ENCODE results near the gene ANKRD30B. TPM values are rescaled to one million over a fixed set of nuclear protein-coding genes. Genes with fewer than 3 reads are reported as not detected.
A peak's percentile ranks its signal among the peaks of the same experiment; 100 is the strongest.
"Not testable (repeated sequence)": the region's sequence is repeated elsewhere in the genome, so short reads cannot be mapped to it uniquely, and the experiment has no call there.

Gene ANKRD30B
- under 1 TPM in 1 of 6 donors, not detected in 5; 0.11 TPM for polyA plus RNA-seq (ENCODE audit: low read depth in 6 of 6)

DNA sequence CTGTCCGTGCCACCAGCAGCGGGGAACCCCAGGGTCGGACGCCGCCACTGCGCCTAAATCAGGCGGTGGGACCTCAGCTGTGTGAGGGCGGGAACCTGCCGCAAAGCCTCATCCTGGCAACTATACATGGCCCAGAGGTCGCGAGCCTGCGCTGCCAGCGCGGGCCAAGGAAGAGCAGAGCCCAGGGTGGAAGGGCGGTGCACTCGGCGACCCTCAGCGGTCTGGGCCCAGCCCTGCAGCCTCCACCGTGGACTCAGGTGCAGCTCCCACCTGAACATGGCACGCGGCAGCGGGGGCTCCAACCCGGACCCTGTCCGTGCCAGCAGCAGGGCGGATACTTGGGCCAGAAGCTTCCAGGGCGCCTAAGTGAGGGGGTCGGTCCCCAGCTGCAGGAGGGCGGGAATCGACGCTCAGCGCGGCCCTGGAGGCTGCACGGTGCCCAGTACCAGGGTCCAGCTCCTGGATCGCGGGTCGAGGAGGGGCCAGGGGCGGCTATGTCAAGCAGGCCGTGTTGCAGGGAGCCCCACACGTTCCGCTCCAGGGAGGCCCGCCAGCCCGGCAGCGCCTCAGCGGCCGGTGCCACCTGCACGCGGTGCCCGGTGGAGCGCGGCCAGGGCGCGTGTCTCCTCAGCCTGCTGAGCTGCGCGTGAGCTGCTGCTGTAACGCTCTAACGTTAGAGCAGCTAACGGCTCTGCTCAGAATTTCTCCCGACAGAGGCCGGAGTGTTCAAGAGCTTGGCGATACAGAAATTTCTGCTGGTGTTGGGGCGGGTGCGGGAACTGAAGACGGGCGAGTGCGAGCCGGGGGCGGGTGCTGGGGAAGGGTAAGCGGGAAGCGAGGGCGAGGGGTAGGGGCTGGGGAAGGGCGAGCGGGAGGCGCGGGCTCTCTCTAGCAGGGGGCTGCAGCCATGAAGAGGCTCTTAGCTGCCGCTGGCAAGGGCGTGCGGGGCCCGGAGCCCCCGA is at the start of gene ANKRD30B:
TSS of gene ANKRD30B (plus strand) at position 660 of the 962 bp plus-strand sequence. CDS start at position 908, 248 bp downstream.
- no peaks in the 10 kb centered on the region for H3K4me1 Mint-ChIP-seq
- peak; percentile 32 to 61 for ATAC-seq (ENCODE audit: low read depth in 2 of 2)
- H3K27me3 Mint-ChIP-seq: peaks cover 0 to 6% (median 0%) of the 10 kb centered on the region in 3 donors
- peaks cover 0 to 7% (median 3%) of the 10 kb centered on the region in 7 donors for H3K9me3 Mint-ChIP-seq
- DNase-seq: no peak
- no peaks in the 10 kb centered on the region for H3K36me3 Mint-ChIP-seq
- H3K27ac Mint-ChIP-seq: no peak within 1 kb of the TSS
- peak within 1 kb of the TSS in 5 of 8 donors; percentile 16 to 72 (median 47) for H3K4me3 Mint-ChIP-seq

DNA sequence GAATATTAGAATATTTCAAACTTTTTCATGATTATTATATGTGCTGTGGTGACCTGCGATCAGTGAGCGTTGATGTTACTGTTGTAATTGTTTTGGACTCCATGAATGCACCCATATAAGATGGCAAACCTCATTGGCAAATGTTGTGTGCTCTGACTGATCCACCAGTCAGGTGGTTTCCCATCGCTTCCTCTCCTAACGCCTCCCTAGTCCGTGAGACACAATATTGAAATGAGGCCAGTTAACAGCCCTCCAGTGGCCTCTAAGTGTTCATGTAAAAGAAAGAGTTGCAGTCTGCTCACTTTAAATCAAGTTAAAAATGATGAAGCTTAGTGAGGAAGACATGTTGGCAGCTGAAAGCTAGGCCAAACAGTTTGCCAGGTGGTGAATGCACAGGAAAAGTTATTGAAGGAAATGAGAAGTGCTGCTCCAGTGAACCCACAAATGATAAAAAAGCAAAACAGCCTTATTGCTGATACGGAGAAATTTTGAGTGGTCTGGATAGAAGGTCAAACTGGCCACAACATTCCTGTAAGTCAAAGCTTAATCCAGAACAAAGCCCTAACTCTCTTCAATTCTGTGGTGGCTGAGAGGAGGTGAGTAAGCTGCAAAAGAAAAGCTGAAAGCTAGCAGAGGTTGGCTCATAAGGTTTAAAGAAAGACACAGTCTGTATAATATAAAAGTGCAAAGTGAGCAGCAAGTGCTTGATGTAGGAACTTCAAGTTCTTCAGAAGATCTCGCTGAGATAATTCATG is 46.5 kb upstream of the ANKRD30B start:
- not testable (repeated sequence) for DNase-seq; H3K36me3 Mint-ChIP-seq; H3K27me3 Mint-ChIP-seq; H3K27ac Mint-ChIP-seq; H3K4me1 Mint-ChIP-seq; H3K4me3 Mint-ChIP-seq; H3K9me3 Mint-ChIP-seq; ATAC-seq (ENCODE audit: low read depth in 2 of 2)

GRCh38 chr18:14709761-14710160 is 38.2 kb upstream of the ANKRD30B start:
- not testable (repeated sequence) for H3K27ac Mint-ChIP-seq; H3K9me3 Mint-ChIP-seq; DNase-seq; H3K4me3 Mint-ChIP-seq; H3K27me3 Mint-ChIP-seq; H3K4me1 Mint-ChIP-seq; H3K36me3 Mint-ChIP-seq; ATAC-seq (ENCODE audit: low read depth in 2 of 2)

- ATAC-seq (ENCODE audit: low read depth in 2 of 2); H3K9me3 Mint-ChIP-seq; H3K27ac Mint-ChIP-seq; H3K36me3 Mint-ChIP-seq; H3K4me3 Mint-ChIP-seq; H3K27me3 Mint-ChIP-seq; H3K4me1 Mint-ChIP-seq; DNase-seq: not testable (repeated sequence)
These were observed 26.4 kb upstream of the ANKRD30B start for GRCh38 chr18:14721569-14721968.

DNA sequence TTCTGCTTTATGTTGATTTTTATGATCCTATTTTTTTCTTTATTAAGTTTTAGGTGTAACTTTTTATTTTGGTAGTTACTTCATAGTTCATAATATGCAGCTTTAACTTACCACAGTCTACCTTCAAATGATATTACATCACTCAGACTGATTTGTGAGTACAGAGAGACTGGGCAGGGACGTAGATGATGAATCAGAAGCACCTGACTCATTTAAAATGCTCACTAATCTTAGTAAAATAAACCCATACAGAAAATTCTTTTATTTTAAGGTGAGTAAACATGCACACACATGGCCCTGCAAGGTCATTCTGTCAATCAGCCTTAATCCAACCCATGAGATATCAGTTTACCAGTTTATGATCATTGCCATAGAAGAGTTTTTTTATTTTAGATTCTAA is 8.9 kb upstream of the ANKRD30B start:
- not testable (repeated sequence) for H3K4me3 Mint-ChIP-seq; H3K36me3 Mint-ChIP-seq; DNase-seq; H3K9me3 Mint-ChIP-seq; ATAC-seq (ENCODE audit: low read depth in 2 of 2); H3K27ac Mint-ChIP-seq; H3K27me3 Mint-ChIP-seq; H3K4me1 Mint-ChIP-seq

DNA sequence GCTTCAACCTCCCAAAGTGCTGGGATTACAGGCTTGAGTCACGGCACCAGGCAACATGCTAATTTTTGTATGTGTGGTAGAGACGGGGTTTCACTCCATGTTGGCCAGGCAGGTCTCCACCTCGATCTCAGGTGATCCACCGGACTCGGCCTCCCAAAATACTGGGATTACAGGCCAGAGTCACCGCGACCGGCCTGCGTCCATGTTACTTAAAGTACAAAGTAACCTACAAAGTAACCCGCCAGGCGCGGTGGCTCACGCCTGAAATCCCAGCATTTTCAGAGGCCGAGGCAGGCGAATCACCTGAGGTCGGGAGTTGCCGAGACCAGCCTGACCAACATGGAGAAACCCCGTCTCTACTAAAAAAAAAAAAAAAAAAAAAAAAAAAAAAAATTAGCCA is 1.1 kb upstream of the ANKRD30B start:
- H3K4me1 Mint-ChIP-seq: no peaks in the 10 kb centered on the region

DNA sequence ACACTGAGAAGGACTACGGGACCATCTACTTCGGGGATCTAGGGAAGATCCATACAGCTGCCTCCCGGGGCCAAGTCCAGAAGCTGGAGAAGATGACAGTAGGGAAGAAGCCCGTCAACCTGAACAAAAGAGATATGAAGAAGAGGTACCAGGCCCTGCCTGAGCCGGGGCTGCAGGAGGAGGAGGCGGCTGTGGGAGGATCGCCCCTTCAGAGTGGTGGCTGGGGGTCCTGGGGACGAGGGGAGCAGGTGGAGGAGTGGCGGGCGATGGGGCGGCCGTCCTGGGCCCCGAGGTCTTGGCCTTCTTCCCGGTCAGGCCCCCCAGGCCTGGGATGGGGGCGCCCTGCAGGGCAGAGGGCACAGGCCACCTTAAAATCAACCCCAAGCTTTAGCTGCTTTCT is 524 bp downstream of the ANKRD30B start:
- no peak for DNase-seq
- Mint-ChIP-seq H3K4me1 (no peaks in the 10 kb centered on the region), H3K36me3 (no peaks in the 10 kb centered on the region), H3K9me3 (peaks cover 0 to 7% (median 3%) of the 10 kb centered on the region in 7 donors), H3K27me3 (peaks cover 0 to 6% (median 0%) of the 10 kb centered on the region in 3 donors), H3K27ac (no peak overlapping the region), H3K4me3 (peak overlapping the region in 5 of 8 donors; percentile 16 to 72 (median 47))
- no peak for ATAC-seq (ENCODE audit: low read depth in 2 of 2)

More for the DNA sequence above, 1.1 kb upstream of the ANKRD30B start:
- peaks cover 0 to 6% (median 0%) of the 10 kb centered on the region in 3 donors for H3K27me3 Mint-ChIP-seq
- H3K27ac Mint-ChIP-seq: no peak overlapping the region
- no peaks in the 10 kb centered on the region for H3K36me3 Mint-ChIP-seq
- DNase-seq (no peak), ATAC-seq (ENCODE audit: low read depth in 2 of 2) (no peak)
- H3K9me3 Mint-ChIP-seq: peaks cover 0 to 7% (median 1%) of the 10 kb centered on the region in 7 donors
- no peak overlapping the region for H3K4me3 Mint-ChIP-seq

- H3K4me1 Mint-ChIP-seq; H3K27ac Mint-ChIP-seq; H3K4me3 Mint-ChIP-seq; ATAC-seq (ENCODE audit: low read depth in 2 of 2); H3K9me3 Mint-ChIP-seq; H3K36me3 Mint-ChIP-seq; H3K27me3 Mint-ChIP-seq; DNase-seq: not testable (repeated sequence)
These were observed 15.6 kb downstream of the ANKRD30B start for GRCh38 chr18:14763566-14763965.

GRCh38 chr18:14767474-14767873 is 19.5 kb downstream of the ANKRD30B start:
- ATAC-seq (ENCODE audit: low read depth in 2 of 2) (no peak), DNase-seq (no peak)
- H3K36me3 Mint-ChIP-seq: no peaks in the 10 kb centered on the region
- H3K9me3 Mint-ChIP-seq: peaks cover 0 to 10% (median 3%) of the 10 kb centered on the region in 7 donors
- H3K27me3 Mint-ChIP-seq: no peaks in the 10 kb centered on the region
- no peak overlapping the region for H3K27ac Mint-ChIP-seq
- H3K4me3 Mint-ChIP-seq: no peak overlapping the region
- H3K4me1 Mint-ChIP-seq: no peaks in the 10 kb centered on the region

- DNase-seq (no peak), ATAC-seq (ENCODE audit: low read depth in 2 of 2) (no peak)
- H3K27me3 Mint-ChIP-seq: no peaks in the 10 kb centered on the region
- H3K27ac Mint-ChIP-seq: no peak overlapping the region
- no peak overlapping the region for H3K4me3 Mint-ChIP-seq
- peaks cover 0 to 10% (median 3%) of the 10 kb centered on the region in 7 donors for H3K9me3 Mint-ChIP-seq
- H3K36me3 Mint-ChIP-seq: no peaks in the 10 kb centered on the region
- H3K4me1 Mint-ChIP-seq: no peaks in the 10 kb centered on the region
These were observed 20.3 kb downstream of the ANKRD30B start for GRCh38 chr18:14768241-14768640.

- no peaks in the 10 kb centered on the region for H3K36me3 Mint-ChIP-seq
- H3K9me3 Mint-ChIP-seq: peaks cover 0 to 10% (median 3%) of the 10 kb centered on the region in 7 donors
- no peak for ATAC-seq (ENCODE audit: low read depth in 2 of 2)
- no peaks in the 10 kb centered on the region for H3K27me3 Mint-ChIP-seq
- no peak overlapping the region for H3K4me3 Mint-ChIP-seq
- no peak for DNase-seq
- no peak overlapping the region for H3K27ac Mint-ChIP-seq
- H3K4me1 Mint-ChIP-seq: no peaks in the 10 kb centered on the region
These were observed 21.4 kb downstream of the ANKRD30B start for GRCh38 chr18:14769381-14769780.

DNA sequence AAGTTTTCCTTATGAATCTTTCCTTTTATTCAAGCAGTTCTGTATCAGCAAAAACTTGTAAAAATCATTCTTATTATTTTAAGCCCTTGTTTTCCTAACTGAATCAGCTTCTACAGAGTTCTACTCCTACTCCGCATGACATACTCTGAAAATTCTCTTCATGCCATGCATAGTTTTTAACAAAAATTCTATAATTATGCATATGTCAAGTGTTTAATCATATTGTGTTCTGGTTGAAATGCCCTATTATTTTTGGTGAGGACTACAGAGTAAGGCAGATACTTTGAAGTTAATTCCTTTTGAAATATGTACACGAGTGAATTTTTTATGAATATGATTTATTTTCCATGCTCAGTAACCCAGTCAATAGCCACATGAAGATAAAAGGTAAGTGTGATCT is 28.8 kb downstream of the ANKRD30B start:
- no peak overlapping the region for H3K4me3 Mint-ChIP-seq
- no peak overlapping the region for H3K27ac Mint-ChIP-seq
- H3K9me3 Mint-ChIP-seq: peaks cover 0 to 5% (median 2%) of the 10 kb centered on the region in 7 donors
- H3K27me3 Mint-ChIP-seq: no peaks in the 10 kb centered on the region
- no peak for ATAC-seq (ENCODE audit: low read depth in 2 of 2)
- no peaks in the 10 kb centered on the region for H3K4me1 Mint-ChIP-seq
- no peaks in the 10 kb centered on the region for H3K36me3 Mint-ChIP-seq
- DNase-seq: no peak

GRCh38 chr18:14781671-14782070 is 33.7 kb downstream of the ANKRD30B start:
- DNase-seq (no peak), ATAC-seq (ENCODE audit: low read depth in 2 of 2) (no peak)
- H3K27ac Mint-ChIP-seq: peak overlapping the region in 1 of 6 donors; percentile 3
- H3K27me3 Mint-ChIP-seq: no peaks in the 10 kb centered on the region
- peaks cover 3 to 5% (median 4%) of the 10 kb centered on the region in 7 donors for H3K9me3 Mint-ChIP-seq
- no peak overlapping the region for H3K4me3 Mint-ChIP-seq
- no peaks in the 10 kb centered on the region for H3K4me1 Mint-ChIP-seq
- no peaks in the 10 kb centered on the region for H3K36me3 Mint-ChIP-seq

Measured in naive B cell (primary cell).